Measurements from ENCODE around the gene HOXB5. TPM values are rescaled to one million over a fixed set of nuclear protein-coding genes. Genes with fewer than 3 reads are reported as not detected.

HOXB5 gene
- total RNA-seq, 1 experiment from 2014 or later: not detected

GRCh38 chr17:48604770-48605329, 11.3 kb upstream of the HOXB5 start, which contains the start of gene HOXB6:
Gene HOXB6, minus strand, starts transcription at chr17:48604986. Its CDS starts 6,836 bp downstream, at chr17:48598150.
- no peak within 1 kb of the TSS for H2BK5ac ChIP-seq (ENCODE audit: insufficient read length, low read length)
- no peaks in the 10 kb centered on the region for H3K23me2 ChIP-seq (ENCODE audit: insufficient read length, low read depth, low read length, poor library complexity, severe bottlenecking)
- no peak within 1 kb of the TSS for H2AK5ac ChIP-seq (ENCODE audit: insufficient read length, low read length)
- H4K8ac ChIP-seq (replicated peaks; ENCODE audit: insufficient read length, low read depth, low read length): no peak within 1 kb of the TSS
- Mint-ChIP-seq H3K4me3 (no peak within 1 kb of the TSS), H3K27ac (no peak within 1 kb of the TSS), H3K36me3 (ENCODE audit: insufficient read depth in 1 of 3, low read depth in 3 of 3) (no peaks in the 10 kb centered on the region), H3K4me1 (peaks cover 0 to 2% of the 10 kb centered on the region in 2 experiments; a peak in 1 of 4 replicates), H3K27me3 (ENCODE audit: low read depth) (peaks cover 100% of the 10 kb centered on the region), H3K9me3 (peaks cover 2 to 16% of the 10 kb centered on the region in 2 experiments; a peak in 4 of 5 replicates)
- H2BK20ac ChIP-seq (ENCODE audit: low read depth, low read length, poor library complexity, severe bottlenecking): no peak within 1 kb of the TSS
- no peak within 1 kb of the TSS for H3K9ac ChIP-seq (ENCODE audit: extremely low read depth, insufficient read length, low read length)
- no peaks in the 10 kb centered on the region for H3K9me3 ChIP-seq (ENCODE audit: control insufficient read depth, low read depth, low read length)
- no peaks in the 10 kb centered on the region for H3K79me2 ChIP-seq (ENCODE audit: insufficient read depth, low read length)
- no peak within 1 kb of the TSS for H3K14ac ChIP-seq (ENCODE audit: insufficient read depth, low read length)
- H3K18ac ChIP-seq (ENCODE audit: insufficient read length, low read depth, low read length): no peak within 1 kb of the TSS
- H4K20me1 ChIP-seq (ENCODE audit: control insufficient read depth, insufficient read depth, insufficient read length): no peaks in the 10 kb centered on the region
- H3T11ph ChIP-seq (ENCODE audit: low read length): no peak within 1 kb of the TSS
- H3K79me1 ChIP-seq (ENCODE audit: insufficient read depth, low read depth, low read length, poor library complexity, severe bottlenecking): no peaks in the 10 kb centered on the region
- H3K4ac ChIP-seq (ENCODE audit: low read depth, low read length): no peak within 1 kb of the TSS
- H2BK120ac ChIP-seq (ENCODE audit: low read depth, low read length, poor library complexity, severe bottlenecking): no peak within 1 kb of the TSS
- H4K5ac ChIP-seq (ENCODE audit: insufficient read length, low read depth, low read length): no peak within 1 kb of the TSS
- no peak within 1 kb of the TSS for H4K91ac ChIP-seq (ENCODE audit: insufficient read length, low read depth, low read length)
- no peak for TF ChIP-seq CTCF (conservative IDR thresholded peaks at IDR 0.05)
- no peak within 1 kb of the TSS for H3K27ac ChIP-seq (ENCODE audit: insufficient read length, low read depth, low read length)
- H2AFZ ChIP-seq (ENCODE audit: low read length): no peak within 1 kb of the TSS
- WGBS (ENCODE audit: extremely low coverage, insufficient read length, low lambda C conversion rate): no CpG with 5 or more reads among the region's 16 CpGs
- no peak within 1 kb of the TSS for H3K56ac ChIP-seq (ENCODE audit: insufficient read length, low read depth, low read length)
- no peak for DNase-seq
- H3K23ac ChIP-seq (ENCODE audit: insufficient read length, low read depth, low read length): no peak within 1 kb of the TSS
- H2BK12ac ChIP-seq (ENCODE audit: insufficient read length, low read depth, low read length): no peak within 1 kb of the TSS
- no peak within 1 kb of the TSS for H3K4me2 ChIP-seq (ENCODE audit: insufficient read depth, insufficient read length, low read length)
- H3K4me1 ChIP-seq (ENCODE audit: insufficient read depth, low read length): no peaks in the 10 kb centered on the region
- no peak within 1 kb of the TSS for H2BK15ac ChIP-seq (ENCODE audit: low read depth, low read length)
- H3K27me3 ChIP-seq (ENCODE audit: insufficient read depth, low read length): peaks cover 98% of the 10 kb centered on the region
